ENCODE results near the gene ZBTB7C.

- TF ChIP-seq, protein P1, sequence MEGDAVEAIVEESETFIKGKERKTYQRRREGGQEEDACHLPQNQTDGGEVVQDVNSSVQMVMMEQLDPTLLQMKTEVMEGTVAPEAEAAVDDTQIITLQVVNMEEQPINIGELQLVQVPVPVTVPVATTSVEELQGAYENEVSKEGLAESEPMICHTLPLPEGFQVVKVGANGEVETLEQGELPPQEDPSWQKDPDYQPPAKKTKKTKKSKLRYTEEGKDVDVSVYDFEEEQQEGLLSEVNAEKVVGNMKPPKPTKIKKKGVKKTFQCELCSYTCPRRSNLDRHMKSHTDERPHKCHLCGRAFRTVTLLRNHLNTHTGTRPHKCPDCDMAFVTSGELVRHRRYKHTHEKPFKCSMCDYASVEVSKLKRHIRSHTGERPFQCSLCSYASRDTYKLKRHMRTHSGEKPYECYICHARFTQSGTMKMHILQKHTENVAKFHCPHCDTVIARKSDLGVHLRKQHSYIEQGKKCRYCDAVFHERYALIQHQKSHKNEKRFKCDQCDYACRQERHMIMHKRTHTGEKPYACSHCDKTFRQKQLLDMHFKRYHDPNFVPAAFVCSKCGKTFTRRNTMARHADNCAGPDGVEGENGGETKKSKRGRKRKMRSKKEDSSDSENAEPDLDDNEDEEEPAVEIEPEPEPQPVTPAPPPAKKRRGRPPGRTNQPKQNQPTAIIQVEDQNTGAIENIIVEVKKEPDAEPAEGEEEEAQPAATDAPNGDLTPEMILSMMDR (IDR thresholded peaks at IDR 0.05; ENCODE audit: low read depth, low read length, missing input control) = no peak
- TF ChIP-seq YY1 (IDR thresholded peaks at IDR 0.05) (no peak), MAX (IDR thresholded peaks at IDR 0.05) (no peak)
Observed at GRCh38 chr18:48000701-48001100, 408.5 kb downstream of the ZBTB7C start.

All from liver (tissue), 2 donors.